SK-N-SH (cell line): ENCODE data around the gene ELOVL6.

Experiments
- EZH2phosphoT487 ChIP-seq: fragments of 200-600 bp; sonication (generic); IDR thresholded peaks from 2 replicates; pipeline ENCODE4 v1.6.1; 2017; ENCODE audit warnings: low read depth, mixed run types, mild to moderate bottlenecking, antibody characterized with exemption, moderate library complexity, borderline replicate concordance
- JUND ChIP-seq: IDR thresholded peaks from 2 replicates; pipeline ENCODE4 v1.4.0; 2012
- MXI1 ChIP-seq: IDR thresholded peaks from 2 replicates; pipeline ENCODE4 v1.6.1; 2012; ENCODE audit warnings: mild to moderate bottlenecking, low read depth, low read length, improper control_type of control experiment
- POLR2AphosphoS5 ChIP-seq: IDR thresholded peaks from 2 replicates; pipeline ENCODE4 v1.6.1; 2012; ENCODE audit warnings: low read depth, low read length
- RAD21 ChIP-seq: IDR thresholded peaks from 2 replicates; pipeline ENCODE4 v1.6.1; 2012; ENCODE audit warnings: mild to moderate bottlenecking, low read length
- RFX5 ChIP-seq: IDR thresholded peaks from 2 replicates; pipeline ENCODE4 v1.6.1; 2012; ENCODE audit warnings: mild to moderate bottlenecking, improper control_type of control experiment, low read length
- TF ChIP-seq, protein P1 (sequence below): fragments of 200-600 bp; sonication (generic); IDR thresholded peaks from 2 replicates; pipeline ENCODE4 v1.6.1; 2017; ENCODE audit warnings: antibody characterized with exemption, mild to moderate bottlenecking, moderate library complexity
- TF ChIP-seq, protein P2 (sequence below): IDR thresholded peaks from 2 replicates; pipeline ENCODE4 v1.6.1; 2012; ENCODE audit warnings: mild to moderate bottlenecking, low read depth, low read length, moderate library complexity
- TF ChIP-seq, protein P3 (sequence below): IDR thresholded peaks from 2 replicates; pipeline ENCODE4 v1.4.0; 2012; ENCODE audit warnings: low read depth, borderline replicate concordance

DNA sequence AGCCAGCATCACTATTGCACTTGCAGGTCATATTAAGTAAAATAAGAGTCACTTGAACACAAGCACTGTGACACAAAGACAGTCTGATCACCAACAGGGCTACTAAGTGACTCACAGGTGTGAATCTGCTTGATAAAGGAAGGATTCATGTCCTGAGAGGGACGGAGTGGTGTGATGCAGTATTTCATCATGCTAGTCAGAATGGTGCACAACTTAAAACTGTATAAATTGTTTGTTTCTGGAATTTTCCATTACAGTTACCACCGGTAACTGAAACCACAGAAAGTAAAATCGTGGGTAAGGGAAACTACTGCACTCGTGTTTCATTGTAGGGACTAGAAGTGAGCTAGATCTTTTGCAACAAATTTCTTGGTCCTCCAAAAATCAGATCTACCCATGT lies 109.7 kb downstream of the ELOVL6 start:
- TF ChIP-seq, protein P1, sequence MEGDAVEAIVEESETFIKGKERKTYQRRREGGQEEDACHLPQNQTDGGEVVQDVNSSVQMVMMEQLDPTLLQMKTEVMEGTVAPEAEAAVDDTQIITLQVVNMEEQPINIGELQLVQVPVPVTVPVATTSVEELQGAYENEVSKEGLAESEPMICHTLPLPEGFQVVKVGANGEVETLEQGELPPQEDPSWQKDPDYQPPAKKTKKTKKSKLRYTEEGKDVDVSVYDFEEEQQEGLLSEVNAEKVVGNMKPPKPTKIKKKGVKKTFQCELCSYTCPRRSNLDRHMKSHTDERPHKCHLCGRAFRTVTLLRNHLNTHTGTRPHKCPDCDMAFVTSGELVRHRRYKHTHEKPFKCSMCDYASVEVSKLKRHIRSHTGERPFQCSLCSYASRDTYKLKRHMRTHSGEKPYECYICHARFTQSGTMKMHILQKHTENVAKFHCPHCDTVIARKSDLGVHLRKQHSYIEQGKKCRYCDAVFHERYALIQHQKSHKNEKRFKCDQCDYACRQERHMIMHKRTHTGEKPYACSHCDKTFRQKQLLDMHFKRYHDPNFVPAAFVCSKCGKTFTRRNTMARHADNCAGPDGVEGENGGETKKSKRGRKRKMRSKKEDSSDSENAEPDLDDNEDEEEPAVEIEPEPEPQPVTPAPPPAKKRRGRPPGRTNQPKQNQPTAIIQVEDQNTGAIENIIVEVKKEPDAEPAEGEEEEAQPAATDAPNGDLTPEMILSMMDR = no peak
- no peak for TF ChIP-seq POLR2AphosphoS5
- TF ChIP-seq, protein P2, sequence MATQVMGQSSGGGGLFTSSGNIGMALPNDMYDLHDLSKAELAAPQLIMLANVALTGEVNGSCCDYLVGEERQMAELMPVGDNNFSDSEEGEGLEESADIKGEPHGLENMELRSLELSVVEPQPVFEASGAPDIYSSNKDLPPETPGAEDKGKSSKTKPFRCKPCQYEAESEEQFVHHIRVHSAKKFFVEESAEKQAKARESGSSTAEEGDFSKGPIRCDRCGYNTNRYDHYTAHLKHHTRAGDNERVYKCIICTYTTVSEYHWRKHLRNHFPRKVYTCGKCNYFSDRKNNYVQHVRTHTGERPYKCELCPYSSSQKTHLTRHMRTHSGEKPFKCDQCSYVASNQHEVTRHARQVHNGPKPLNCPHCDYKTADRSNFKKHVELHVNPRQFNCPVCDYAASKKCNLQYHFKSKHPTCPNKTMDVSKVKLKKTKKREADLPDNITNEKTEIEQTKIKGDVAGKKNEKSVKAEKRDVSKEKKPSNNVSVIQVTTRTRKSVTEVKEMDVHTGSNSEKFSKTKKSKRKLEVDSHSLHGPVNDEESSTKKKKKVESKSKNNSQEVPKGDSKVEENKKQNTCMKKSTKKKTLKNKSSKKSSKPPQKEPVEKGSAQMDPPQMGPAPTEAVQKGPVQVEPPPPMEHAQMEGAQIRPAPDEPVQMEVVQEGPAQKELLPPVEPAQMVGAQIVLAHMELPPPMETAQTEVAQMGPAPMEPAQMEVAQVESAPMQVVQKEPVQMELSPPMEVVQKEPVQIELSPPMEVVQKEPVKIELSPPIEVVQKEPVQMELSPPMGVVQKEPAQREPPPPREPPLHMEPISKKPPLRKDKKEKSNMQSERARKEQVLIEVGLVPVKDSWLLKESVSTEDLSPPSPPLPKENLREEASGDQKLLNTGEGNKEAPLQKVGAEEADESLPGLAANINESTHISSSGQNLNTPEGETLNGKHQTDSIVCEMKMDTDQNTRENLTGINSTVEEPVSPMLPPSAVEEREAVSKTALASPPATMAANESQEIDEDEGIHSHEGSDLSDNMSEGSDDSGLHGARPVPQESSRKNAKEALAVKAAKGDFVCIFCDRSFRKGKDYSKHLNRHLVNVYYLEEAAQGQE = no peak
- TF ChIP-seq, protein P3, sequence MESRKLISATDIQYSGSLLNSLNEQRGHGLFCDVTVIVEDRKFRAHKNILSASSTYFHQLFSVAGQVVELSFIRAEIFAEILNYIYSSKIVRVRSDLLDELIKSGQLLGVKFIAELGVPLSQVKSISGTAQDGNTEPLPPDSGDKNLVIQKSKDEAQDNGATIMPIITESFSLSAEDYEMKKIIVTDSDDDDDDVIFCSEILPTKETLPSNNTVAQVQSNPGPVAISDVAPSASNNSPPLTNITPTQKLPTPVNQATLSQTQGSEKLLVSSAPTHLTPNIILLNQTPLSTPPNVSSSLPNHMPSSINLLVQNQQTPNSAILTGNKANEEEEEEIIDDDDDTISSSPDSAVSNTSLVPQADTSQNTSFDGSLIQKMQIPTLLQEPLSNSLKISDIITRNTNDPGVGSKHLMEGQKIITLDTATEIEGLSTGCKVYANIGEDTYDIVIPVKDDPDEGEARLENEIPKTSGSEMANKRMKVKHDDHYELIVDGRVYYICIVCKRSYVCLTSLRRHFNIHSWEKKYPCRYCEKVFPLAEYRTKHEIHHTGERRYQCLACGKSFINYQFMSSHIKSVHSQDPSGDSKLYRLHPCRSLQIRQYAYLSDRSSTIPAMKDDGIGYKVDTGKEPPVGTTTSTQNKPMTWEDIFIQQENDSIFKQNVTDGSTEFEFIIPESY = no peak
- TF ChIP-seq RAD21 = no peak
- no peak for TF ChIP-seq MXI1
- TF ChIP-seq EZH2phosphoT487 = no peak
- no peak for TF ChIP-seq JUND
- no peak for TF ChIP-seq RFX5
